Upper lobe of left lung (tissue), 4 donors: ENCODE results near the gene LMNTD2.

Experiments
- POLR2A ChIP-seq, 4 donors: fragments of 450-650 bp; IDR thresholded peaks; one replicate each; pipeline ENCODE4 v1.5.1; 2016 to 2017; ENCODE audit warnings: antibody characterized with exemption in 4 of 4, mild to moderate bottlenecking in 2 of 4
- TF ChIP-seq, protein P1 (sequence below), 6 experiments: fragments of 450-650 bp in 4 of 6; fragments of 200-600 bp in 2 of 6; sonication (generic) in 2 of 6; IDR thresholded peaks; one replicate each; pipeline ENCODE4 v1.5.1; 2016 to 2019; ENCODE audit warnings: antibody characterized with exemption in 6 of 6

DNA sequence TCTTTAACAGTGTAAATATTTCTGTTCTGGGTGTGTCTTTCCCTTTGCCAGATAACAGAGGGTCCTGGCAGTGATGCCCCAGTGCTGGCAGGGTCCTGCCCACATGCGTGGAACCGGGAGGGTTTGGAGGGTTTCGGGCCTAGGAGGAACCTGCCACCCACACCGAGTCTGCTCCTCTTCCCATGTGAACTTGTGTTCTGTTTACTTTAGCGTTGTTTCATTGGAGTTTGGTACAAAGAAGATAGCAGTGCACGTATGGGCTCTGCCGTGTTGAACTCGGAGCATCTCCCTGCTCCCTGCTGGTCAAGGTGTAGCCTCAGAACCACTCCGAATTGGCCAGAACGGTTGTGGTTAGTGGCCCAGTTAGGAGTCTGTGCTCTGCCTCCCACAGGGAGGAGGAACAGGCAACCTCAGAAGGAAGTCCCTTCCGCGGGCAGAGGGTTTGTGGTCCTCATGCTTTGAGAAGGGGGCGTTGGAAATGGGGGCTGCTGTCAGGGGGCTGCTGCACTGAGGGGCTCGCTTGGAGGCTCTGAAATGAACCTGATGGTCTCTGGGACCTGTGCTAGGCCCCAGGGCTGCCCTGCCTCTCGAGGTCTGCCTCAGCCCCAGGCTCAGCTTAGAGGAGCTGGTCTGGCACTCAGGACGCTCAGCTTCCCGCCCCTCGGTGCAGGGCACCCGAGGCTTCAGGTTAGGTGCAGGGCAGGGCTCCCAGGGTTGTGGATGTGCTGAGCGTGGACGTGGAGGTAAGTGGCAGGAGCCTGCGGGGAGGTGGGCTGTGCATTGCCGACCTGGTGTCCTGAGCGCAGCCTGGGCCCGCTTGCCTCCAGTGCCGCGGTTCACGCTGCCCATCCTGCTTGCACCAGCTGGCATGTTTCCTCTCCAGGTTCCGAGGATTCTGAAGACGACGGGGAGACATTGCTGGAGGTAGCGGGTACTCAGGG lies 26.1 kb upstream of the LMNTD2 start:
- TF ChIP-seq, protein P1, sequence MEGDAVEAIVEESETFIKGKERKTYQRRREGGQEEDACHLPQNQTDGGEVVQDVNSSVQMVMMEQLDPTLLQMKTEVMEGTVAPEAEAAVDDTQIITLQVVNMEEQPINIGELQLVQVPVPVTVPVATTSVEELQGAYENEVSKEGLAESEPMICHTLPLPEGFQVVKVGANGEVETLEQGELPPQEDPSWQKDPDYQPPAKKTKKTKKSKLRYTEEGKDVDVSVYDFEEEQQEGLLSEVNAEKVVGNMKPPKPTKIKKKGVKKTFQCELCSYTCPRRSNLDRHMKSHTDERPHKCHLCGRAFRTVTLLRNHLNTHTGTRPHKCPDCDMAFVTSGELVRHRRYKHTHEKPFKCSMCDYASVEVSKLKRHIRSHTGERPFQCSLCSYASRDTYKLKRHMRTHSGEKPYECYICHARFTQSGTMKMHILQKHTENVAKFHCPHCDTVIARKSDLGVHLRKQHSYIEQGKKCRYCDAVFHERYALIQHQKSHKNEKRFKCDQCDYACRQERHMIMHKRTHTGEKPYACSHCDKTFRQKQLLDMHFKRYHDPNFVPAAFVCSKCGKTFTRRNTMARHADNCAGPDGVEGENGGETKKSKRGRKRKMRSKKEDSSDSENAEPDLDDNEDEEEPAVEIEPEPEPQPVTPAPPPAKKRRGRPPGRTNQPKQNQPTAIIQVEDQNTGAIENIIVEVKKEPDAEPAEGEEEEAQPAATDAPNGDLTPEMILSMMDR (IDR thresholded peaks at IDR 0.05), result no peak
- no peak for TF ChIP-seq POLR2A (IDR thresholded peaks at IDR 0.05)
